PC-9 (cell line): ENCODE results near the gene PTH.

Experiments
- EZH2 ChIP-seq: fragments of 200-600 bp; sonication (generic); IDR thresholded peaks from 2 replicates; pipeline ENCODE4 v1.8.0; 2017; ENCODE audit warnings: antibody characterized with exemption, low read depth
- TF ChIP-seq, protein P1 (sequence below): fragments of 200-600 bp; sonication (generic); conservative IDR thresholded peaks from 2 replicates; pipeline ENCODE4 v1.6.1; 2017; ENCODE audit warnings: mixed run types, antibody characterized with exemption, mild to moderate bottlenecking, moderate library complexity

DNA sequence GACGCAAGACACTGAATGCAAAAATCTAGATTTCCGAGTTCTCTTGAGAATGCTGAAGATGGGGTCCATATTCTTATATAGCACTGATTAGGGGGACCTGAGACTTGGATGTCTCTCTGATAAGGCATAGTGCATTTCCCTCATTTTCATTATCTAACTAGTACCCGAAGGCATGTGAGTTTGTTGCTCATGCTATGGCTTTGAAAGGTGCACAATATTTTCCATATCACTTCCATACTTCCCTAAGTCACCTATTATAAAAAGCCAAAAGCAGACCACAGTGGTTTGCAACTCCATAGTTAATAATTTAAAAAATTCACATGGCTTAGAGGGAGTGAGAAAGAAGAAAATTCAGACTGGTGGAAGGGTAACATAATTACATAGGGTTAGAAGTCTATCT lies 34.5 kb downstream of the PTH start:
- TF ChIP-seq, protein P1, sequence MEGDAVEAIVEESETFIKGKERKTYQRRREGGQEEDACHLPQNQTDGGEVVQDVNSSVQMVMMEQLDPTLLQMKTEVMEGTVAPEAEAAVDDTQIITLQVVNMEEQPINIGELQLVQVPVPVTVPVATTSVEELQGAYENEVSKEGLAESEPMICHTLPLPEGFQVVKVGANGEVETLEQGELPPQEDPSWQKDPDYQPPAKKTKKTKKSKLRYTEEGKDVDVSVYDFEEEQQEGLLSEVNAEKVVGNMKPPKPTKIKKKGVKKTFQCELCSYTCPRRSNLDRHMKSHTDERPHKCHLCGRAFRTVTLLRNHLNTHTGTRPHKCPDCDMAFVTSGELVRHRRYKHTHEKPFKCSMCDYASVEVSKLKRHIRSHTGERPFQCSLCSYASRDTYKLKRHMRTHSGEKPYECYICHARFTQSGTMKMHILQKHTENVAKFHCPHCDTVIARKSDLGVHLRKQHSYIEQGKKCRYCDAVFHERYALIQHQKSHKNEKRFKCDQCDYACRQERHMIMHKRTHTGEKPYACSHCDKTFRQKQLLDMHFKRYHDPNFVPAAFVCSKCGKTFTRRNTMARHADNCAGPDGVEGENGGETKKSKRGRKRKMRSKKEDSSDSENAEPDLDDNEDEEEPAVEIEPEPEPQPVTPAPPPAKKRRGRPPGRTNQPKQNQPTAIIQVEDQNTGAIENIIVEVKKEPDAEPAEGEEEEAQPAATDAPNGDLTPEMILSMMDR = no peak
- TF ChIP-seq EZH2 = no peak
